ENCODE results near the gene CX3CL1.
"Not testable (repeated sequence)": the region's sequence is repeated elsewhere in the genome, so short reads cannot be mapped to it uniquely, and the experiment has no call there.

DNA sequence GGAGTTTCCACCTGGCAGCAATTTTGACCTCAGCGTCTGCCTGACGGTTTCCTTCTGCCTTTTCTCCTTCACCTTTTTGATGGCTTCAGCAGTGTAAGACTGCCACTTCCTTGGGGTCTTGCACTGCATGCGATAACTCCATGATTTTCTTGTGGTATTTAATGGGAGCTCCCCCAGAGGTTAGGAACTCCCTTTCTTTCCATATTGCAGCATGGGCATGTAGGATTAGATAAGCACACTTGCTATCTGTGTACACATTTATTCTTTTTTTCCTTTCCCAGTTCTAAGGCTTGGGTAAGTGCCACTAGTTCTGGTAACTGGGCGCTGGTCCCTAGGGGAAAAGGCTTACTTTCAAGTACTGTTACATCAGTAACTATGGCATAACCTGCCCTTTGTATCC is 25.2 kb downstream of the CX3CL1 start:
- TF ChIP-seq EZH2 (conservative IDR thresholded peaks at IDR 0.05; ENCODE audit: low read depth, low read length); ETV5 (CRISPR knock-in tag; IDR thresholded peaks at IDR 0.05; ENCODE audit: borderline replicate concordance): not testable (repeated sequence)

Data from HepG2 (cell line).